HepG2 (cell line): ENCODE measurements around the gene BAIAP2L1. TPM values are rescaled to one million over a fixed set of nuclear protein-coding genes. Genes with fewer than 3 reads are reported as not detected.

Experiments
- AHR ChIP-seq: IDR thresholded peaks from 2 replicates; pipeline ENCODE4 v1.6.1; 2018; ENCODE audit warnings: missing genetic modification reagents, missing compliant biosample characterization
- CEBPZ ChIP-seq: IDR thresholded peaks from 2 replicates; pipeline ENCODE4 v1.6.1; 2012; ENCODE audit warnings: low read length, improper control_type of control experiment
- GLI4 ChIP-seq: sonication (generic); formaldehyde crosslinking; IDR thresholded peaks from 2 replicates; pipeline ENCODE4 v1.5.1; 2020; ENCODE audit warnings: missing genetic modification reagents, mild to moderate bottlenecking, moderate library complexity, borderline replicate concordance
- JUNB ChIP-seq: sonication (generic); formaldehyde crosslinking; IDR thresholded peaks from 2 replicates; pipeline ENCODE4 v1.8.0; 2022; ENCODE audit warnings: missing genetic modification reagents, mild to moderate bottlenecking, borderline replicate concordance
- KLF15 ChIP-seq: sonication (generic); formaldehyde crosslinking; IDR thresholded peaks from 2 replicates; pipeline ENCODE4 v1.8.1; 2023; ENCODE audit warnings: borderline replicate concordance, mild to moderate bottlenecking, inconsistent platforms, missing genetic modification reagents, mixed read lengths
- MEF2D ChIP-seq: sonication (generic); formaldehyde crosslinking; IDR thresholded peaks from 2 replicates; pipeline ENCODE4 v1.5.1; 2020; ENCODE audit warnings: mild to moderate bottlenecking, missing genetic modification reagents
- PHF20 ChIP-seq: sonication (generic); formaldehyde crosslinking; IDR thresholded peaks from 2 replicates; pipeline ENCODE4 v1.5.0; 2020; ENCODE audit warnings: mild to moderate bottlenecking, missing genetic modification reagents
- SP4 ChIP-seq: sonication (generic); formaldehyde crosslinking; IDR thresholded peaks from 2 replicates; pipeline ENCODE4 v1.8.1; 2023; ENCODE audit warnings: mild to moderate bottlenecking, missing genetic modification reagents
- ZBTB39 ChIP-seq: sonication (generic); formaldehyde crosslinking; IDR thresholded peaks from 2 replicates; pipeline ENCODE4 v1.5.0; 2020; ENCODE audit warnings: missing genetic modification reagents
- ZNF296 ChIP-seq: sonication (generic); formaldehyde crosslinking; conservative IDR thresholded peaks from 2 replicates; pipeline ENCODE4 v1.5.0; 2020; ENCODE audit warnings: mild to moderate bottlenecking, missing genetic modification reagents
- ZNF414 ChIP-seq: sonication (generic); formaldehyde crosslinking; IDR thresholded peaks from 2 replicates; pipeline ENCODE4 v1.5.0; 2020; ENCODE audit warnings: missing genetic modification reagents
- ZNF614 ChIP-seq: IDR thresholded peaks from 2 replicates; pipeline ENCODE4 v1.6.1; 2018; ENCODE audit warnings: missing biosample characterization, missing genetic modification reagents, inconsistent platforms, borderline replicate concordance
- polyA plus RNA-seq, 8 experiments: library from polyadenylated mRNA; depleted of rRNA in 3 of 8; stranded (reverse) in 7 of 8; unstranded in 1 of 8; fragments of >200 nt; fragmentation: Illumina TruSeq in 4 of 8; extraction: Trizol in 4 of 8; gene quantifications; 2 replicates each; pipeline versions ENCODE4 v1.2.1 to v1.2.3, GENCODE V29; 2011 to 2016; ENCODE audit warnings: low read depth in 4 of 8, missing spikeins in 1 of 8, mixed read lengths in 1 of 8; ENCODE audit not compliant: insufficient read depth in 1 of 8
- total RNA-seq, 5 experiments: library from RNA; depleted of rRNA; stranded (reverse); fragments of >200 nt; fragmentation: Illumina TruSeq; extraction: Trizol; gene quantifications; 2 replicates each; pipeline ENCODE4 v1.2.3, GENCODE V29; 2016; ENCODE audit warnings: low read depth in 1 of 5
- TF ChIP-seq, protein P1 (sequence below): sonication (generic); formaldehyde crosslinking; IDR thresholded peaks from 2 replicates; pipeline ENCODE4 v1.9.0; 2021; ENCODE audit warnings: missing genetic modification reagents, borderline replicate concordance
- TF ChIP-seq, protein P2 (sequence below), 2 experiments: IDR thresholded peaks; 2 replicates each; pipeline ENCODE4 v1.6.1; 2011 to 2012; ENCODE audit warnings: low read length in 2 of 2, borderline replicate concordance in 1 of 2, low read depth in 1 of 2, mild to moderate bottlenecking in 1 of 2, moderate library complexity in 1 of 2
- TF ChIP-seq, protein P3 (sequence below): sonication (generic); formaldehyde crosslinking; IDR thresholded peaks from 2 replicates; pipeline ENCODE4 v1.4.0; 2020; ENCODE audit warnings: mild to moderate bottlenecking, missing genetic modification reagents

The BAIAP2L1 gene
- total and polyA plus RNA-seq, 2 of the 13 experiments (the other 11 are each of a cell fraction or from before 2014, with no cell fraction given): 13.0 to 21.5 TPM

DNA sequence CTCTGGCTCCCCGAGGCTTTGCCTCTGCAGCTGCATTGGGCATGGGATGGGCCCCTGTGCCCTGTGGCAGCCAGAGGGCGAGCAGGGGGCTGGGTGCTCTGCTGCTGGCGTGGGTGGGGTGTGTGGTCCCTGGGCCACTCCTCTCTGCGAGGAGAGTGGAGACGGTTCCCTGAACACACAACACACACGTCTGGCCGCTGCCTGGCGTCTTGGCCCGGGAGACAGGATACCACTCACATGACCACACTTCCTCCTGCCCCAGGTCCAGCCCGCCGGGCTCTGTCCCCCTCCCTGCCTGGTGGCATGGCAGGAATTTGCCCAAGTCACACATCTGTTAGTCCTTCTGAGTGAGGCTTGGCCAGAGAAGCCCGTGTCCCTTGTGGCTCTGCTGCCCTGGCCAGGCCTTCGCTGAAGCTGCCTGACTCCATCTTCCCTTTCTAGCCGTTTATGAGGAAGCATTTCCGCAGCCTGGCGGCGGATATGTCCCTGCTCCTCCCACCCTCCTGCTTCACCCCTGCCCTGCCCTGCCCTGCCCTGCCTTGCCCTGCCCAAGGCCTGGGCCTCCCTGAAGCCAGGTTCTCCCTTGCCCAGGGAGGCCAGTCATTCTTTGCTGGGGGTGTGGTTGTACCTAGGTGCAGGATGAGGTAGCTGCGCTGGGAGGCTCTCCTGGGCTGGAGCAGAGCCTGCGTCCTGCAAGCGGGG is 116.4 kb downstream of the BAIAP2L1 start (continued):
- TF ChIP-seq, protein P1, sequence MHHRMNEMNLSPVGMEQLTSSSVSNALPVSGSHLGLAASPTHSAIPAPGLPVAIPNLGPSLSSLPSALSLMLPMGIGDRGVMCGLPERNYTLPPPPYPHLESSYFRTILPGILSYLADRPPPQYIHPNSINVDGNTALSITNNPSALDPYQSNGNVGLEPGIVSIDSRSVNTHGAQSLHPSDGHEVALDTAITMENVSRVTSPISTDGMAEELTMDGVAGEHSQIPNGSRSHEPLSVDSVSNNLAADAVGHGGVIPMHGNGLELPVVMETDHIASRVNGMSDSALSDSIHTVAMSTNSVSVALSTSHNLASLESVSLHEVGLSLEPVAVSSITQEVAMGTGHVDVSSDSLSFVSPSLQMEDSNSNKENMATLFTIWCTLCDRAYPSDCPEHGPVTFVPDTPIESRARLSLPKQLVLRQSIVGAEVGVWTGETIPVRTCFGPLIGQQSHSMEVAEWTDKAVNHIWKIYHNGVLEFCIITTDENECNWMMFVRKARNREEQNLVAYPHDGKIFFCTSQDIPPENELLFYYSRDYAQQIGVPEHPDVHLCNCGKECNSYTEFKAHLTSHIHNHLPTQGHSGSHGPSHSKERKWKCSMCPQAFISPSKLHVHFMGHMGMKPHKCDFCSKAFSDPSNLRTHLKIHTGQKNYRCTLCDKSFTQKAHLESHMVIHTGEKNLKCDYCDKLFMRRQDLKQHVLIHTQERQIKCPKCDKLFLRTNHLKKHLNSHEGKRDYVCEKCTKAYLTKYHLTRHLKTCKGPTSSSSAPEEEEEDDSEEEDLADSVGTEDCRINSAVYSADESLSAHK: no peak
- TF ChIP-seq, protein P2, sequence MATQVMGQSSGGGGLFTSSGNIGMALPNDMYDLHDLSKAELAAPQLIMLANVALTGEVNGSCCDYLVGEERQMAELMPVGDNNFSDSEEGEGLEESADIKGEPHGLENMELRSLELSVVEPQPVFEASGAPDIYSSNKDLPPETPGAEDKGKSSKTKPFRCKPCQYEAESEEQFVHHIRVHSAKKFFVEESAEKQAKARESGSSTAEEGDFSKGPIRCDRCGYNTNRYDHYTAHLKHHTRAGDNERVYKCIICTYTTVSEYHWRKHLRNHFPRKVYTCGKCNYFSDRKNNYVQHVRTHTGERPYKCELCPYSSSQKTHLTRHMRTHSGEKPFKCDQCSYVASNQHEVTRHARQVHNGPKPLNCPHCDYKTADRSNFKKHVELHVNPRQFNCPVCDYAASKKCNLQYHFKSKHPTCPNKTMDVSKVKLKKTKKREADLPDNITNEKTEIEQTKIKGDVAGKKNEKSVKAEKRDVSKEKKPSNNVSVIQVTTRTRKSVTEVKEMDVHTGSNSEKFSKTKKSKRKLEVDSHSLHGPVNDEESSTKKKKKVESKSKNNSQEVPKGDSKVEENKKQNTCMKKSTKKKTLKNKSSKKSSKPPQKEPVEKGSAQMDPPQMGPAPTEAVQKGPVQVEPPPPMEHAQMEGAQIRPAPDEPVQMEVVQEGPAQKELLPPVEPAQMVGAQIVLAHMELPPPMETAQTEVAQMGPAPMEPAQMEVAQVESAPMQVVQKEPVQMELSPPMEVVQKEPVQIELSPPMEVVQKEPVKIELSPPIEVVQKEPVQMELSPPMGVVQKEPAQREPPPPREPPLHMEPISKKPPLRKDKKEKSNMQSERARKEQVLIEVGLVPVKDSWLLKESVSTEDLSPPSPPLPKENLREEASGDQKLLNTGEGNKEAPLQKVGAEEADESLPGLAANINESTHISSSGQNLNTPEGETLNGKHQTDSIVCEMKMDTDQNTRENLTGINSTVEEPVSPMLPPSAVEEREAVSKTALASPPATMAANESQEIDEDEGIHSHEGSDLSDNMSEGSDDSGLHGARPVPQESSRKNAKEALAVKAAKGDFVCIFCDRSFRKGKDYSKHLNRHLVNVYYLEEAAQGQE (IDR thresholded peaks at IDR 0.05; ENCODE audit: borderline replicate concordance in 1 of 2, low read depth in 1 of 2, low read length in 2 of 2): no peak
- TF ChIP-seq CEBPZ: no peak
- TF ChIP-seq PHF20 (CRISPR knock-in tag): 0 out of 2 replicates have a peak, but pooled peaks have one; percentile 27
- TF ChIP-seq AHR (CRISPR knock-in tag): no peak
- no peak for TF ChIP-seq SP4
- TF ChIP-seq JUNB (CRISPR knock-in tag): no peak
- TF ChIP-seq ZNF614 (CRISPR knock-in tag): no peak
- no peak for TF ChIP-seq ZNF296 (CRISPR knock-in tag)
- no peak for TF ChIP-seq ZNF414
- TF ChIP-seq, protein P3, sequence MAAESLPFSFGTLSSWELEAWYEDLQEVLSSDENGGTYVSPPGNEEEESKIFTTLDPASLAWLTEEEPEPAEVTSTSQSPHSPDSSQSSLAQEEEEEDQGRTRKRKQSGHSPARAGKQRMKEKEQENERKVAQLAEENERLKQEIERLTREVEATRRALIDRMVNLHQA (CRISPR knock-in tag): no peak
- no peak for TF ChIP-seq ZBTB39 (CRISPR knock-in tag)
- TF ChIP-seq MEF2D: no peak
- TF ChIP-seq GLI4: no peak
- no peak for TF ChIP-seq KLF15
